HUDEP-2 (cell line): ENCODE data around the gene CDKN2B-AS1.

ENCODE experiments used
- DNase-seq, 76 experiments: peaks; one replicate each; lab custom pipeline; 2025; ENCODE audit not compliant: unreplicated experiment in 76 of 76; lab: John Stamatoyannopoulos, UW

CDKN2B-AS1 gene

DNA sequence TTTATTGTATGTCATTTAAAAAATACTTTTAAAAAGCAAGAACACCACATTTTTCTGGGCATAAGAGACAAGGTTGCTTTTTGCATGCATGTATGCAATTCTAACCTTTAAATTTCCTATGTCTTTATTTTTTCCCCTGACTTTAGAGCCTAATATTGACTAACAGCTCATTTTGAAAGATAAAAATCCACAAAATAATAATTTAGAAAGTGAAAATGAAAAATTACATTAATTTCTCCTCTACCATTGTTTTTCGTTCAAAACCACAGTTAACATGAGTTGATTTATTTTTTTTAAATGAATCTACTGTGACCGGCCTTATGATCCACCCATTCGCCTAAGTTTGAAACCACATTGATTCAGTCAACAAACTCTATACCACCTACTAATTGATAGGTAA lies 152.0 kb downstream of the CDKN2B-AS1 start:
- no peak for DNase-seq

DNA sequence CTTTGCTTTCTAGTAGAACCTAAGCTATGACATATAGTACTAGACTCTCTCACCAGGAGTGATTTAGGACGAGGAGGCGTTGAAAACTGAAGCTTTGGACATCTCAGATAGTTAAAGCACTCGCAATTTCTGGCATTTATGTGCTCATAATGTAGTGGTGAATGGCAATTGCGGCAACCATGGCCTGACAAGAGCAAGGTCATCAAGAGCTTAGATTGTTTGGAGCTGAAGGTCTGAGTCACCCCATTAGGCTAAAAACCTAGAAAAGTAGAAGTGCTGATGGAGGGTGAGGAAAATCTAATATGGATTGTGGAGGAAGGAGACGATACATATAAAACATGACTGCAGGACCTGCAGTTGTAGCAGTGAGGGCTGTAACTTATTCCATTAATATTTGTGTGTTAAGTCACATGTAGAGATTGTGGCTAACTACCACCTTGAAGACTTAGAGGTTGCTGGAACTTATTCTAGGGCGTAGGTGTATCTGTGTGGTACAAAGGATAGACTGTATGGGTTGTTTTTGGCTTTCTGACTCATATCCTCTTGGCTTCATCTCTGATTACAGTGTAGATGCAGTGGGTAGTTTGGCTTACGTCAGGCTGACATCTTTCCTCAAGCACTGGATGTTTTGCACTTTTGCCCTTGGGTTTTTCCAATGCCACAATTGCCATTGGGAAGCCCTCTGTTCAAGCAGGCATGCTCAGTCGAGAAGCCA lies 153.4 kb downstream of the CDKN2B-AS1 start:
- peak in 3 of 76 experiments; percentile 2 to 26 (median 4) for DNase-seq

DNA sequence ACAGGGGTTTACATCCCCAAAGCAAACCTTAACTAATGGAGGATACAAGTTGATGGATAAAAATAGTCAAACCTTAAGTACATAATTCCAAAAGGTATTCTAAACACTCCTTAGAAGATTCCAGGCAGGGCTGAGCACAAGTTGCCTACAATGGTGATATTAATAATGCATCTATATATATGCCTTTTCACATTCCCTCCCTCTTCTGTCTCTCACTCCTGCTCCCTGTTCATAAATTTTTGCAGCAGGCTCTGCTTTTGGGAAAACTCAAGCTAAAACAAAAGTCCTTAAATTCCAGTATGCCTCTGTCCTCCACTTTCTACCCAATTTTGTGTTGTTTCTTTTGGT lies 153.9 kb downstream of the CDKN2B-AS1 start:
- no peak for DNase-seq

DNA sequence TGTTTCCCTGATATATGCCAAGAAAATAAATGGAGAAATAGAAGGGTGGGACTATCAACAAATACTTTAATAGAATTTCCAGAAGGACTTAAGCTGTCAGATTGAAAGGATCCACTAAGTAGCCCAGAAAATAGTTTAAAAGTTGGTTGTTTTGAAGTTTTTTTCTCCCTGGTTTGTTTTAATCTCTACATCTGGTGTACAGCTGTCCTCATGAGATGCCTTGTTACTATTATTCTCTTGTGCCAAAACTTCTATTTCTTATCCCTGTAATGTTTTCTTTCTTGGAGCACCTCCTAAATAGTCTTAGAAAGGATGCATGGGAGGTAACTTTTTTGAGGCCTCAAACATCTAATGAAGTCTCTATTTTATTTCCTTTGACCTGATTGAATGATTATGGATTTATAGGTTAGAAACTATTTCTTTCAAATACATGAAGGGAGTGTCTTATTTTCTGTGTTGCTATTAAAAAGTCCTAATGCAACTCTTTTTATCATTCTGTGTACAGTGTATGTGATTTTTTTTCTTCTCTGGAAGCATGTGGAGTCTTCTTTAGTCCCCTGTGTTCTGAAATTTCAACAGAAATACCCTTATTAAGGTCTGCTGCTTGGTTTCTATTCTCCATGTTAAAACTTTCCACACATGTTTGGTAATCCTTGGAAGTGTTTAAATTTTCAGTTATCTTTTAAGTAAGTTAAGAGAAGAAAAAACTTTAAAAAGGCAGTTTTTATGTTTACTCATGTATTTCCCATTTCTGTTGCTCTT lies 154.5 kb downstream of the CDKN2B-AS1 start:
- DNase-seq: no peak

DNA sequence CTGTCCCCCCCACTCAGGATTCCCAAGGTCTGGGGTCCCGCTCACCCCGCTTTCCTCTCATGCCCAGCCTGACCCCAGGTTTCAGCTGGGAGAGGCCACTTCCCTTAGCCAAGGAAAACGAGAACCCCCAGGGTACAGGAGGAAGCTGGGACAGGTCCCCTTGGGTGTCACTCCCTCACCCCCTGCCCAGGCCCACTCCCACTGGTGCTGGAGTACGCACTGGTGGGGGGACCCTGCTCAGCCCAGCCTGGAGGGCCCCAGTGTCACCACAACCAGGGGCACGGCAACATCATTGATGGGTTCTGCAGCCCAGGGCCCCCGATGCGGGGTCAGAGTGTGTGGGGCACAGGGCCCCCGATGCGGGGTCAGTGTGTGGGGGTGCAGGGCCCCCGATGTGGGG lies 159.5 kb downstream of the CDKN2B-AS1 start:
- DNase-seq: no peak

DNA sequence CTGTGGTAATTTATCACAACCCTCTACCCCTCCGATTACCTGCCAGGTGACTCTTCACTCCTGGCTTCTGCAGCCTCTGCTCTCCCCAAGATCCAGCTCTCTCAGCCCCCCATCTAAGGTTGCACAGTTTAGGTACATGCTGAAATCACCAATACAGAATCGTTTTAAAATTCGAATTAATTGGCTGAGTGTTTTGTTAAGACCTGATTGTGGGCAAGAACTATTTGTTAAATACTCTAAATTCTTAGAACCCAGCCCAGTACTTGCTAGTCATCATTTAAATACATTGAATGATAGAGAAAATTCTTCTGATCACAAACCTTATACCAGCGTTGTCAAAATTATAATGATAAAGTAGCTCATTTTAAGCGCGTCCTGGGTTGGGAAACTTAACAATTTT lies 162.0 kb downstream of the CDKN2B-AS1 start:
- DNase-seq: no peak

DNA sequence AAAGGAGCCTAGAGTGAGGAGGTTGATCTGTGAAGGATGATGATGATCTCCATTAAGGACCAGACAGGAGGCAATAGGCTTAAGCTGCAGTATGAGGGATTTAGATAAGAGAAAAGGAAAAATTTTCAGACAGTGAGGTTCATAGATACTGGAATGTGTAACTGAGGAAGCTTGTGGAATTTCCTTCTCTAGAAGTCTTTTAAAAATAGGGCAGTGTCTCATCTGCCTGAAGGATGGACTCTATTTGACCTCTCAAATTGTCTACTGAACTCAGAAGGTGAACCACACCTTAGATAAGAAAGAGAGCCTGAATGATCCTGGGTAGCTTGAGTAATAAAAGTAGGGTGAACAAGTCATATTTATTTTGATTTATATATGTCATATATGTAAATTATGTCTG lies 162.7 kb downstream of the CDKN2B-AS1 start:
- DNase-seq: no peak

DNA sequence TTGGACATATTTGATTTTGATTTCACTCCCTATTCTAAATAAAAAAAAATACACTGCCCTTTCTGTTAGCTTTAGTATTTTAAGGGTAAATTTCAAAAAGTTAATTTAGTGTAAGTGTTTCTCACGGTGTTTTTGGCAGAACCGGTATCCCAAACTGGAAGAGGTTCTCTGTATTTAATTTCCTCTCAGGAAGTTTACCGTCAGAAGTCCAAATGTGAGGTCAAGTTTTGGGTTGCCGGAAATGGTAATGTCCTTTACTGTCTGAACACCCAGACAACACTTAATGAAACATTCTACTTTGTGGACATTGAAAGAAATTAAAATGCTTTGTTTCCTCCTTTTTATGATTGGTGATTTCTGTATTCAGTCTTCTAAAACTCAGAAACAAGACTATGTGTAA lies 163.2 kb downstream of the CDKN2B-AS1 start:
- no peak for DNase-seq

DNA sequence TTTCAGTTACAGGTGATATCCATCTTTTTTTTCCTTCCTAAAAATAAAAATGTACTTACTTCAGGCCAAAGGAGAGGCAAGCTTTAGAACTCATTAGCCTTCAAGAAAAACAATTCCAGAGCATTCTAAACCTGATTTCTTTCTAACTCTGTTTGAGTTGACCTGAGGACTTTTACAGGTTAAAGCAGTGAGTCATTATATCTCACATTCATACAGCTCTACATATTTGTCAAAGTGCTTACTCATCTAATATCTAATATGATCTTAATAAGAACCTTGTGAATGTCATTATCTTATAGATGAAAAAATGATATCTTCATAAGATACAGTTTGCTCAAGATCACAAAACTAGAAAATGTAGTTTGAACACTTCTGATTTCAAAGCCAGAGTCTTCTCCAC lies 163.7 kb downstream of the CDKN2B-AS1 start:
- DNase-seq: no peak

DNA sequence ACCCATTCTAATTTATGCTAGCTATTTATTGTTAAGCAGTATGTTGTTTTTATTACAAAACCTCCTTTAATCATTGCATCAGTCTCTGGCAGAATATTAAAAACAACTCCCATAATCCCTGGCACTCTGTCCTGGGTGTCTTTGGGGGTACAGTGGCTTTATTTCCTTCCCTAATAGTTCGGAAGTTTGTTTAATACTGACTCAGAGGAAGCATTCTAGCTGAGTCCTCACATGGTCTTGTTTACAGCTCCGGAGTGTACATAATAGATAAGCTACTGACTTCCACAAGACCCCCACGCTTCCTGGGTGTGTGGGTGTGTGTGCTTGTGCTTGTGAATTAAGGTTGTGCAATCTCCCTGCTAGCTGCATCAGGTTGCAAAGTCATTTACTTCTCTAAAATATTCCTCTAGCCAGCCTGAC lies 164.3 kb downstream of the CDKN2B-AS1 start:
- DNase-seq: peak in 66 of 76 experiments; percentile 6 to 79 (median 48)

DNA sequence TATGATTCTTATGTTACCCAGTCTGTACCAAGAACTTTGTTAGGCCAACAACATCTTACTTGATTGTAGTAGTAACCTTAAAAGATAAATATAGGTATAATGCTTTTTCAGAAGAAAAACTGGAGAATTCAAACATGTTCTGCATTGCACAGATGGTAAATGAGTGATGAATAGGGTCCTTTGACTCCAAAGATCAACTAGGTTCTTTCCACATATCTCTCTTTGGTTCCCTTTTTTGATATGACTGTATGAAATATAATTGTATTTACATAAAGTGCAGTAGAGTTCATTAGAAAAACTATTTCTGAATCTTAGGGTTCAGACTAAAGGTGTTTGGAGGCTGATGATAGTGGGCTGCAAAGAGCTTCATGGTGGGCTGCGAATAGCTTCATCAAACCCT lies 165.0 kb downstream of the CDKN2B-AS1 start:
- DNase-seq: no peak

DNA sequence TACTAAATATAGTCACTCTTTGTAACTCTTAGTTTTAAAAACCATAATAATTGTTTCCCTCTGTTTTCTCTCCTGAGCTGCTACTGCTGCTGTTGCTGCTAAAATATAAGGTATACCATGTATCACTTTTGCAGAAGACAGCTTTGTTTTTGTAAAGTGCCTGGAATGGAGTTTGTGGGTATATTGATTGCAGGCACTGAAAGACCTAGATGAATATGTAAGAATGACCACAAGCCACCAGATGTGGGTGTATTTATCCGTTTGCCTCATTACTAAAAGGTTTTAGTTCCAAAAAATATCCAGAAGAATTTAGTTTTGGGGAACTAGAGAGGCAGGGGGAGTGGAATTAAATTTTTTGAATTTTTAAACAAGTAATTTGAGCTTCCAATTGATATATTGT lies 165.6 kb downstream of the CDKN2B-AS1 start:
- DNase-seq: no peak

DNA sequence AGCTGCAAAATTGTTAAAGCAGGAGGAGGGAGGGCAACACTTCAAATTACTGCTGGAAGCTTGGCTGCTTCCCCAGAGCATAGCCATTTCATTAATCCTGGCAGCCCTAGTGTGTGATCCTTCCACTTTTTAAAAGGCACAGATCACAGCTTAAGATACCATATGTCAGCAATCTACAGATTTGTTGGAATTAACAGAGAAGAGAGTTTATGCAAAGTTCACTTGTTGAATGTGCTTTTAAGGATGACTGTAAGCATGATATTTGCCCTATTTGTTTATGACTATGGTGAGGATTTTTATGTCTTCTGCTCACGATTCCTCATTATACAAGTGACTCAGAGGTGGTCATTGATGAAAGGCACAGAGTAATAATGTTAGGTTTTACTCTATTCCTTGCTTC lies 170.6 kb downstream of the CDKN2B-AS1 start:
- no peak for DNase-seq

DNA sequence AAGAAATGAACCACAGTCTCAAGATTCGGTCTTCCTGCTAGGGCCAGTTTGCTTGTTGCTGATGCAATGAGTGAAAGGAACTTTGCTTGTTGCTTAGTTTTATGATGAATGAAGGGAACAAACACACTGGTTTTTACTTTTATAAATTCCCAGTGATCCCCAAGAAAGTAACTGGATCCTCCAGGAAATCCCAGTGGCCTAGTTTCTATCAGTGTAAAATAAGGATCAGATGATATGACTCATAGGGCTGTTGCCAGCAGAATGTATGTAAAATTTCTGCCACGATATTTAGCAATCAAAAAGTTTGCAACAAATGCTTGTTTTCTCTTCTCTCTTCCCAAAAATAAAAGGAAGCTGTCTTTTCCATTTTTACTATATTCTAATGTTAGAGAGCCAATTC lies 174.7 kb downstream of the CDKN2B-AS1 start:
- no peak for DNase-seq

DNA sequence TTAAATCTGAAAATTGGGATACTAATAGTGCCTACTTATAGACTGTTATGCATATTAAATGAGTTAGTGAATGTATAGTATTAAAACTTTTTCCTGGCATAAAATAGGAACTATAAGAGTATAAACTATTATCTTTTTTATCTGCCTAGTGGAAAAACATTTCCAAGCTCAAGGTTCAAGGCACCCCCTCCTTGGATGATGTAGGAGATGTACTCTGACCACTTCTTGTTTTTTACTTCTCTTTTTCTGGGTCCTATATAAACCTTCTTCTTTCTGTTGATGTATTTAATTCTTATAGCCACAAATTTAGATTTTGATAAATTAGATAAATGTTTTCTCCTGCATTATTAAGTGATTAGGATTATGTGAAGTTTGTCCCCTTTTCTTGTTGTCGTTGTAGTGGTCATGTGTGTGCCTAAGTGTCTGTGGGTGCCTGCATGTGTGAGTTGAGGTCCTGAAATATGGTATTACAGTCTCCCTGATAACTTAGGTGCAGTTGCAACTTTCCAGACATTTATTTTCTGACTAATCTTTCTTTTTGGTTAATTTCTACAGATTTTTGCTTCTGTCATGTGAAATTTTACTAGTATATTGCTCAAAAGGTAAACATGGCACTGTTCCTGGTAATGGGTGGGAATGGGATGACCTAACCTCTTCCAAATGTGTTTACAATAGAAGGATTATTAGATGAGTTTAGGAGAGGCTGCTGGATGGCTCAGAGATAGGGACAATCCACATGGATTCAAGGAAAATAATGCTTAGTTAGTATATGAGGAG lies 175.3 kb downstream of the CDKN2B-AS1 start:
- DNase-seq: no peak
